ENCODE measurements around the gene CCNT1.

GRCh38 chr12:48659863-48660262, 56.6 kb downstream of the CCNT1 start:
- TF ChIP-seq, protein P1, sequence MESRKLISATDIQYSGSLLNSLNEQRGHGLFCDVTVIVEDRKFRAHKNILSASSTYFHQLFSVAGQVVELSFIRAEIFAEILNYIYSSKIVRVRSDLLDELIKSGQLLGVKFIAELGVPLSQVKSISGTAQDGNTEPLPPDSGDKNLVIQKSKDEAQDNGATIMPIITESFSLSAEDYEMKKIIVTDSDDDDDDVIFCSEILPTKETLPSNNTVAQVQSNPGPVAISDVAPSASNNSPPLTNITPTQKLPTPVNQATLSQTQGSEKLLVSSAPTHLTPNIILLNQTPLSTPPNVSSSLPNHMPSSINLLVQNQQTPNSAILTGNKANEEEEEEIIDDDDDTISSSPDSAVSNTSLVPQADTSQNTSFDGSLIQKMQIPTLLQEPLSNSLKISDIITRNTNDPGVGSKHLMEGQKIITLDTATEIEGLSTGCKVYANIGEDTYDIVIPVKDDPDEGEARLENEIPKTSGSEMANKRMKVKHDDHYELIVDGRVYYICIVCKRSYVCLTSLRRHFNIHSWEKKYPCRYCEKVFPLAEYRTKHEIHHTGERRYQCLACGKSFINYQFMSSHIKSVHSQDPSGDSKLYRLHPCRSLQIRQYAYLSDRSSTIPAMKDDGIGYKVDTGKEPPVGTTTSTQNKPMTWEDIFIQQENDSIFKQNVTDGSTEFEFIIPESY (IDR thresholded peaks at IDR 0.05) = no peak
- TF ChIP-seq, protein P2, sequence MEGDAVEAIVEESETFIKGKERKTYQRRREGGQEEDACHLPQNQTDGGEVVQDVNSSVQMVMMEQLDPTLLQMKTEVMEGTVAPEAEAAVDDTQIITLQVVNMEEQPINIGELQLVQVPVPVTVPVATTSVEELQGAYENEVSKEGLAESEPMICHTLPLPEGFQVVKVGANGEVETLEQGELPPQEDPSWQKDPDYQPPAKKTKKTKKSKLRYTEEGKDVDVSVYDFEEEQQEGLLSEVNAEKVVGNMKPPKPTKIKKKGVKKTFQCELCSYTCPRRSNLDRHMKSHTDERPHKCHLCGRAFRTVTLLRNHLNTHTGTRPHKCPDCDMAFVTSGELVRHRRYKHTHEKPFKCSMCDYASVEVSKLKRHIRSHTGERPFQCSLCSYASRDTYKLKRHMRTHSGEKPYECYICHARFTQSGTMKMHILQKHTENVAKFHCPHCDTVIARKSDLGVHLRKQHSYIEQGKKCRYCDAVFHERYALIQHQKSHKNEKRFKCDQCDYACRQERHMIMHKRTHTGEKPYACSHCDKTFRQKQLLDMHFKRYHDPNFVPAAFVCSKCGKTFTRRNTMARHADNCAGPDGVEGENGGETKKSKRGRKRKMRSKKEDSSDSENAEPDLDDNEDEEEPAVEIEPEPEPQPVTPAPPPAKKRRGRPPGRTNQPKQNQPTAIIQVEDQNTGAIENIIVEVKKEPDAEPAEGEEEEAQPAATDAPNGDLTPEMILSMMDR (IDR thresholded peaks at IDR 0.05; ENCODE audit: low read depth, low read length, missing input control) = no peak
- no peak for TF ChIP-seq YY1 (IDR thresholded peaks at IDR 0.05)
- TF ChIP-seq RXRA (IDR thresholded peaks at IDR 0.05) = no peak
- TF ChIP-seq RAD21 (IDR thresholded peaks at IDR 0.05) = no peak
- no peak for TF ChIP-seq JUND (IDR thresholded peaks at IDR 0.05)
- TF ChIP-seq TAF1 (conservative IDR thresholded peaks at IDR 0.05) = no peak
- TF ChIP-seq, protein P3, sequence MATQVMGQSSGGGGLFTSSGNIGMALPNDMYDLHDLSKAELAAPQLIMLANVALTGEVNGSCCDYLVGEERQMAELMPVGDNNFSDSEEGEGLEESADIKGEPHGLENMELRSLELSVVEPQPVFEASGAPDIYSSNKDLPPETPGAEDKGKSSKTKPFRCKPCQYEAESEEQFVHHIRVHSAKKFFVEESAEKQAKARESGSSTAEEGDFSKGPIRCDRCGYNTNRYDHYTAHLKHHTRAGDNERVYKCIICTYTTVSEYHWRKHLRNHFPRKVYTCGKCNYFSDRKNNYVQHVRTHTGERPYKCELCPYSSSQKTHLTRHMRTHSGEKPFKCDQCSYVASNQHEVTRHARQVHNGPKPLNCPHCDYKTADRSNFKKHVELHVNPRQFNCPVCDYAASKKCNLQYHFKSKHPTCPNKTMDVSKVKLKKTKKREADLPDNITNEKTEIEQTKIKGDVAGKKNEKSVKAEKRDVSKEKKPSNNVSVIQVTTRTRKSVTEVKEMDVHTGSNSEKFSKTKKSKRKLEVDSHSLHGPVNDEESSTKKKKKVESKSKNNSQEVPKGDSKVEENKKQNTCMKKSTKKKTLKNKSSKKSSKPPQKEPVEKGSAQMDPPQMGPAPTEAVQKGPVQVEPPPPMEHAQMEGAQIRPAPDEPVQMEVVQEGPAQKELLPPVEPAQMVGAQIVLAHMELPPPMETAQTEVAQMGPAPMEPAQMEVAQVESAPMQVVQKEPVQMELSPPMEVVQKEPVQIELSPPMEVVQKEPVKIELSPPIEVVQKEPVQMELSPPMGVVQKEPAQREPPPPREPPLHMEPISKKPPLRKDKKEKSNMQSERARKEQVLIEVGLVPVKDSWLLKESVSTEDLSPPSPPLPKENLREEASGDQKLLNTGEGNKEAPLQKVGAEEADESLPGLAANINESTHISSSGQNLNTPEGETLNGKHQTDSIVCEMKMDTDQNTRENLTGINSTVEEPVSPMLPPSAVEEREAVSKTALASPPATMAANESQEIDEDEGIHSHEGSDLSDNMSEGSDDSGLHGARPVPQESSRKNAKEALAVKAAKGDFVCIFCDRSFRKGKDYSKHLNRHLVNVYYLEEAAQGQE (IDR thresholded peaks at IDR 0.05) = no peak
- no peak for TF ChIP-seq GABPA (IDR thresholded peaks at IDR 0.05 in 1 of 2, conservative IDR thresholded peaks at IDR 0.05 in 1 of 2)
- no peak for TF ChIP-seq EGR1 (IDR thresholded peaks at IDR 0.05; ENCODE audit: low read depth in 2 of 2)
